Hepatocyte (in vitro differentiated cells): ENCODE results near the gene FAM53B. TPM values are rescaled to one million over a fixed set of nuclear protein-coding genes. Genes with fewer than 3 reads are reported as not detected.

Source experiments
- DNase-seq: peaks from one replicate; pipeline ENCODE4 v3.0.0-alpha.2; 2016; ENCODE audit warnings: low spot score
- H2AFZ ChIP-seq: fragments of 200-600 bp; sonication (generic); 2 replicates; pipeline ENCODE4 v1.6.0; 2016; ENCODE audit warnings: antibody characterized with exemption, mild to moderate bottlenecking
- H3K27ac ChIP-seq: fragments of 200-600 bp; sonication (generic); 2 replicates; pipeline ENCODE4 v1.5.1; 2016; ENCODE audit warnings: mild to moderate bottlenecking
- H3K27me3 ChIP-seq: fragments of 200-600 bp; sonication (generic); 2 replicates; pipeline ENCODE4 v1.6.1; 2016
- H3K36me3 ChIP-seq: fragments of 200-600 bp; sonication (generic); replicated peaks from 2 replicates; pipeline ENCODE4 v1.5.1; 2016; ENCODE audit warnings: low read depth; ENCODE audit not compliant: insufficient read depth
- H3K4me1 ChIP-seq: fragments of 200-600 bp; sonication (generic); 2 replicates; pipeline ENCODE4 v1.5.1; 2016; ENCODE audit warnings: mild to moderate bottlenecking, moderate library complexity; ENCODE audit not compliant: insufficient read depth
- H3K4me2 ChIP-seq: fragments of 200-600 bp; sonication (generic); 2 replicates; pipeline ENCODE4 v1.6.0; 2016
- H3K4me3 ChIP-seq: fragments of 200-600 bp; sonication (generic); 2 replicates; pipeline ENCODE4 v1.5.1; 2016; ENCODE audit warnings: mild to moderate bottlenecking
- H3K79me2 ChIP-seq: fragments of 200-600 bp; sonication (generic); 2 replicates; pipeline ENCODE4 v1.6.0; 2017; ENCODE audit warnings: mild to moderate bottlenecking
- H3K9me2 ChIP-seq: fragments of 200-600 bp; sonication (generic); replicated peaks from 2 replicates; pipeline ENCODE4 v1.6.0; 2017; ENCODE audit warnings: mild to moderate bottlenecking; ENCODE audit not compliant: insufficient read depth
- H3K9me3 ChIP-seq: fragments of 200-600 bp; sonication (generic); 2 replicates; pipeline ENCODE4 v1.5.1; 2016; ENCODE audit warnings: low read depth, mild to moderate bottlenecking
- H4K20me1 ChIP-seq: fragments of 200-600 bp; sonication (generic); 2 replicates; pipeline ENCODE4 v1.6.0; 2016; ENCODE audit warnings: mild to moderate bottlenecking; ENCODE audit not compliant: insufficient read depth, poor library complexity, severe bottlenecking
- EZH2 ChIP-seq: fragments of 200-600 bp; sonication (generic); IDR thresholded peaks from 2 replicates; pipeline ENCODE4 v1.6.1; 2016; ENCODE audit warnings: antibody characterized with exemption, mild to moderate bottlenecking, borderline replicate concordance
- EZH2phosphoT487 ChIP-seq: fragments of 200-600 bp; sonication (generic); IDR thresholded peaks from one replicate; pipeline ENCODE4 v1.6.1; 2018; ENCODE audit warnings: antibody characterized with exemption, mild to moderate bottlenecking, low read depth, moderate library complexity; ENCODE audit not compliant: unreplicated experiment, severe bottlenecking
- WGBS: methylation state at CpG from one replicate; pipeline ENCODE4 v1.1.6; 2016; ENCODE audit warnings: low lambda C conversion rate; ENCODE audit errors: missing lambda C conversion rate; 5-methylcytosine and 5-hydroxymethylcytosine counted together
- polyA plus RNA-seq: library from polyadenylated mRNA; unstranded; fragments of >200 nt; fragmentation: Nextera tagmentation; extraction: Ambion mirVana; gene quantifications from 2 replicates; pipeline ENCODE4 v1.2.1, GENCODE V29; 2016
- total RNA-seq: library from RNA; depleted of rRNA; stranded (reverse); fragments of >200 nt; gene quantifications from 2 replicates; pipeline ENCODE4 v1.2.3, GENCODE V29; 2014
- TF ChIP-seq, protein P1 (sequence below): fragments of 200-600 bp; sonication (generic); IDR thresholded peaks from 2 replicates; pipeline ENCODE4 v1.5.1; 2016; ENCODE audit warnings: antibody characterized with exemption, mild to moderate bottlenecking; ENCODE audit not compliant: poor library complexity

Gene FAM53B
- total and polyA plus RNA-seq, 2 experiments from 2014 or later: 10.3 to 23.6 TPM

- H3K4me3 ChIP-seq: no peak overlapping the region
- TF ChIP-seq EZH2phosphoT487: no peak
- no peak for TF ChIP-seq EZH2
- TF ChIP-seq, protein P1, sequence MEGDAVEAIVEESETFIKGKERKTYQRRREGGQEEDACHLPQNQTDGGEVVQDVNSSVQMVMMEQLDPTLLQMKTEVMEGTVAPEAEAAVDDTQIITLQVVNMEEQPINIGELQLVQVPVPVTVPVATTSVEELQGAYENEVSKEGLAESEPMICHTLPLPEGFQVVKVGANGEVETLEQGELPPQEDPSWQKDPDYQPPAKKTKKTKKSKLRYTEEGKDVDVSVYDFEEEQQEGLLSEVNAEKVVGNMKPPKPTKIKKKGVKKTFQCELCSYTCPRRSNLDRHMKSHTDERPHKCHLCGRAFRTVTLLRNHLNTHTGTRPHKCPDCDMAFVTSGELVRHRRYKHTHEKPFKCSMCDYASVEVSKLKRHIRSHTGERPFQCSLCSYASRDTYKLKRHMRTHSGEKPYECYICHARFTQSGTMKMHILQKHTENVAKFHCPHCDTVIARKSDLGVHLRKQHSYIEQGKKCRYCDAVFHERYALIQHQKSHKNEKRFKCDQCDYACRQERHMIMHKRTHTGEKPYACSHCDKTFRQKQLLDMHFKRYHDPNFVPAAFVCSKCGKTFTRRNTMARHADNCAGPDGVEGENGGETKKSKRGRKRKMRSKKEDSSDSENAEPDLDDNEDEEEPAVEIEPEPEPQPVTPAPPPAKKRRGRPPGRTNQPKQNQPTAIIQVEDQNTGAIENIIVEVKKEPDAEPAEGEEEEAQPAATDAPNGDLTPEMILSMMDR: no peak
- H3K79me2 ChIP-seq: peaks cover 91% of the 10 kb centered on the region
- H3K9me2 ChIP-seq: no peaks in the 10 kb centered on the region
- no peaks in the 10 kb centered on the region for H3K36me3 ChIP-seq
- H3K27ac ChIP-seq: no peak overlapping the region
- no peaks in the 10 kb centered on the region for H3K27me3 ChIP-seq
- H2AFZ ChIP-seq: no peak overlapping the region
- H3K4me2 ChIP-seq: no peak overlapping the region
- DNase-seq: no peak
- H4K20me1 ChIP-seq: peaks cover 27% of the 10 kb centered on the region
- H3K9me3 ChIP-seq: no peaks in the 10 kb centered on the region
- 92% methylated on average over 9 of the region's 9 CpGs for WGBS
- H3K4me1 ChIP-seq: peaks cover 4% of the 10 kb centered on the region
Observed at GRCh38 chr10:124717041-124717757, 27.0 kb downstream of the FAM53B start.

- Histone ChIP-seq H3K4me3 (no peak overlapping the region), H3K4me1 (peaks cover 4% of the 10 kb centered on the region), H3K27ac (no peak overlapping the region), H2AFZ (no peak overlapping the region), H3K4me2 (no peak overlapping the region), H4K20me1 (peaks cover 27% of the 10 kb centered on the region), H3K9me2 (no peaks in the 10 kb centered on the region), H3K36me3 (no peaks in the 10 kb centered on the region), H3K27me3 (no peaks in the 10 kb centered on the region), H3K79me2 (peaks cover 91% of the 10 kb centered on the region), H3K9me3 (no peaks in the 10 kb centered on the region)
- no peak for DNase-seq
- TF ChIP-seq EZH2 (no peak), EZH2phosphoT487 (no peak)
- TF ChIP-seq, protein P1: no peak
- 92% methylated on average over 4 of the region's 4 CpGs for WGBS
Observed at GRCh38 chr10:124716369-124716768, 27.8 kb downstream of the FAM53B start.

GRCh38 chr10:124715439-124715838 is 28.7 kb downstream of the FAM53B start:
- no peaks in the 10 kb centered on the region for H3K9me2 ChIP-seq
- no peak overlapping the region for H3K4me2 ChIP-seq
- H3K27me3 ChIP-seq: no peaks in the 10 kb centered on the region
- no peaks in the 10 kb centered on the region for H3K36me3 ChIP-seq
- no peak overlapping the region for H2AFZ ChIP-seq
- peaks cover 30% of the 10 kb centered on the region for H4K20me1 ChIP-seq
- peaks cover 91% of the 10 kb centered on the region for H3K79me2 ChIP-seq
- 63% methylated on average over 6 of the region's 6 CpGs for WGBS
- no peaks in the 10 kb centered on the region for H3K9me3 ChIP-seq
- no peak overlapping the region for H3K4me3 ChIP-seq
- no peak overlapping the region for H3K27ac ChIP-seq
- TF ChIP-seq EZH2: no peak
- TF ChIP-seq EZH2phosphoT487: no peak
- TF ChIP-seq, protein P1: no peak
- H3K4me1 ChIP-seq: peaks cover 4% of the 10 kb centered on the region
- no peak for DNase-seq
